ENCODE measurements around the gene RRP9. TPM values are rescaled to one million over a fixed set of nuclear protein-coding genes. Genes with fewer than 3 reads are reported as not detected.

Gene RRP9
- total and polyA plus RNA-seq, 12 donors: 8.5 to 30.2 (median 10.1) TPM

- H3K27me3 ChIP-seq: peaks cover 0 to 16% (median 3%) of the 10 kb centered on the region in 7 donors
- ATAC-seq: no peak
- H3K9me3 ChIP-seq: no peaks in the 10 kb centered on the region
- WGBS, 2 donors: 72 to 74% methylated on average over 7 of the region's 7 CpGs
- intact Hi-C loops (cut with DNase I): no loop called here
- DNase-seq: no peak
- no peak for TF ChIP-seq CTCF (IDR thresholded peaks at IDR 0.05)
- H3K27ac ChIP-seq: no peak overlapping the region
- no peak overlapping the region for H3K4me3 ChIP-seq
- H3K4me1 ChIP-seq: no peaks in the 10 kb centered on the region
- H3K36me3 ChIP-seq: no peaks in the 10 kb centered on the region
Measured at GRCh38 chr3:51891242-51892039, 50.3 kb downstream of the RRP9 start.

- intact Hi-C loops (cut with DNase I): no loop called here
- no peak for DNase-seq
- Histone ChIP-seq H3K4me3 (no peak overlapping the region), H3K27ac (no peak overlapping the region), H3K27me3 (peaks cover 0 to 16% (median 7%) of the 10 kb centered on the region in 7 donors), H3K4me1 (no peaks in the 10 kb centered on the region), H3K9me3 (no peaks in the 10 kb centered on the region), H3K36me3 (no peaks in the 10 kb centered on the region)
- ATAC-seq: no peak
- 94 to 95% methylated on average over 12 of the region's 12 CpGs for WGBS, 2 donors
- TF ChIP-seq CTCF (IDR thresholded peaks at IDR 0.05): no peak
Measured at GRCh38 chr3:51888463-51889105, 53.1 kb downstream of the RRP9 start.

- Histone ChIP-seq H3K4me3 (no peak overlapping the region), H3K4me1 (no peaks in the 10 kb centered on the region), H3K27me3 (peaks cover 0 to 10% (median 7%) of the 10 kb centered on the region in 7 donors), H3K9me3 (no peaks in the 10 kb centered on the region), H3K36me3 (no peaks in the 10 kb centered on the region), H3K27ac (no peak overlapping the region)
- WGBS, 2 donors: 62 to 70% methylated on average over 2 of the region's 2 CpGs
- ATAC-seq: no peak
- TF ChIP-seq CTCF (IDR thresholded peaks at IDR 0.05): no peak
- intact Hi-C loops (cut with DNase I): no loop called here
- DNase-seq: no peak
Measured at GRCh38 chr3:51887620-51888019, 54.1 kb downstream of the RRP9 start.

- DNase-seq (no peak), ATAC-seq (no peak)
- peaks cover 0 to 9% (median 4%) of the 10 kb centered on the region in 7 donors for H3K27me3 ChIP-seq
- intact Hi-C loops (cut with DNase I): no loop called here
- no peaks in the 10 kb centered on the region for H3K4me1 ChIP-seq
- H3K36me3 ChIP-seq: no peaks in the 10 kb centered on the region
- no peaks in the 10 kb centered on the region for H3K9me3 ChIP-seq
- no peak for TF ChIP-seq CTCF (IDR thresholded peaks at IDR 0.05)
- H3K27ac ChIP-seq: no peak overlapping the region
- no peak overlapping the region for H3K4me3 ChIP-seq
Measured at GRCh38 chr3:51886447-51886846, 55.3 kb downstream of the RRP9 start.

Other genes with a start within 250 kb of the RRP9 start
- gene GRM2, start 234.8 kb downstream of the RRP9 start, total RNA-seq: under 1 TPM in 9 of 10 donors, not detected in 1; 0.06 to 0.66 (median 0.39) TPM
- gene GRM2, start 234.8 kb downstream of the RRP9 start, polyA plus RNA-seq: under 1 TPM; 0.04 to 0.37 TPM
- not detected for gene IQCF6, start 162.7 kb downstream of the RRP9 start, total RNA-seq
- not detected for gene IQCF6, start 162.7 kb downstream of the RRP9 start, polyA plus RNA-seq
- not detected for gene IQCF2, start 80.3 kb downstream of the RRP9 start, total RNA-seq
- not detected for gene IQCF2, start 80.3 kb downstream of the RRP9 start, polyA plus RNA-seq
- not detected for gene IQCF5, start 66.3 kb downstream of the RRP9 start, total RNA-seq
- not detected for gene IQCF5, start 66.3 kb downstream of the RRP9 start, polyA plus RNA-seq
- not detected for gene IQCF1, start 38.6 kb downstream of the RRP9 start, total RNA-seq
- not detected for gene IQCF1, start 38.6 kb downstream of the RRP9 start, polyA plus RNA-seq
- gene PARP3, start 459 bp upstream of the RRP9 start, total RNA-seq: 10 to 100 TPM; 12.9 to 34.5 (median 16.9) TPM
- gene PARP3, start 459 bp upstream of the RRP9 start, polyA plus RNA-seq: 10 to 100 TPM in 1 of 2 donors, 1 to 10 TPM in 1; 7.0 to 17.8 TPM
- under 1 TPM in 8 of 10 donors, not detected in 2; 0.14 to 0.38 (median 0.23) TPM for gene GPR62, start 13.5 kb upstream of the RRP9 start, total RNA-seq
- gene GPR62, start 13.5 kb upstream of the RRP9 start, polyA plus RNA-seq: under 1 TPM; 0.01 to 0.15 TPM
- 10 to 100 TPM; 55.1 to 85.9 (median 59.9) TPM for gene PCBP4, start 25.6 kb upstream of the RRP9 start, total RNA-seq
- gene PCBP4, start 25.6 kb upstream of the RRP9 start, polyA plus RNA-seq: 100 to 1,000 TPM in 1 of 2 donors, 10 to 100 TPM in 1; 63.8 to 123 TPM
- 10 to 100 TPM in 8 of 10 donors, 1 to 10 TPM in 2; 7.5 to 19.0 (median 12.0) TPM for gene ABHD14B, start 32.1 kb upstream of the RRP9 start, total RNA-seq
- 10 to 100 TPM; 14.6 to 47.5 TPM for gene ABHD14B, start 32.1 kb upstream of the RRP9 start, polyA plus RNA-seq
- 10 to 100 TPM; 19.3 to 38.6 (median 23.6) TPM for gene ABHD14A, start 33.2 kb upstream of the RRP9 start, total RNA-seq
- 10 to 100 TPM; 26.3 to 80.1 TPM for gene ABHD14A, start 33.2 kb upstream of the RRP9 start, polyA plus RNA-seq
- gene ACY1, start 41.6 kb upstream of the RRP9 start, total RNA-seq: 10 to 100 TPM; 18.7 to 45.6 (median 24.7) TPM
- 10 to 100 TPM; 24.6 to 28.3 TPM for gene ACY1, start 41.6 kb upstream of the RRP9 start, polyA plus RNA-seq
- 100 to 1,000 TPM; 505 to 754 (median 626) TPM for gene RPL29, start 54.0 kb upstream of the RRP9 start, total RNA-seq
- 1,000 to 10,000 TPM; 1,450 to 1,915 TPM for gene RPL29, start 54.0 kb upstream of the RRP9 start, polyA plus RNA-seq
- gene DUSP7, start 114.7 kb upstream of the RRP9 start, total RNA-seq: 10 to 100 TPM; 11.3 to 29.7 (median 15.8) TPM
- gene DUSP7, start 114.7 kb upstream of the RRP9 start, polyA plus RNA-seq: 10 to 100 TPM; 10.4 to 19.2 TPM
- gene POC1A, start 212.5 kb upstream of the RRP9 start, total RNA-seq: 1 to 10 TPM in 5 of 10 donors, under 1 TPM in 5; 0.60 to 3.5 (median 1.1) TPM
- gene POC1A, start 212.5 kb upstream of the RRP9 start, polyA plus RNA-seq: 1 to 10 TPM in 1 of 2 donors, under 1 TPM in 1; 0.44 to 1.9 TPM

All from heart right ventricle (tissue), 16 donors.